CD14-positive monocyte (primary cell): ENCODE measurements around the gene ZNF440. TPM values are rescaled to one million over a fixed set of nuclear protein-coding genes. Genes with fewer than 3 reads are reported as not detected.
A peak's percentile ranks its signal among the peaks of the same experiment; 100 is the strongest.

Source experiments
- DNase-seq, 3 donors: peaks; one replicate each; pipeline ENCODE4 v3.0.0-alpha.2; 2011 to 2022
- H2AFZ ChIP-seq: 2 replicates; pipeline ENCODE4 v1.6.0; 2012; ENCODE audit warnings: mild to moderate bottlenecking, low read depth, low read length, inconsistent platforms; ENCODE audit not compliant: insufficient read depth, poor library complexity, severe bottlenecking
- H3K27ac ChIP-seq, 2 donors: 1 replicate in 1 of 2; 2 replicates in 1 of 2; pipeline ENCODE4 v1.5.1; 2012 to 2013; ENCODE audit warnings: low read length in 2 of 2, control low read depth in 1 of 2, inconsistent platforms in 1 of 2, low read depth in 1 of 2, mild to moderate bottlenecking in 1 of 2
- H3K27me3 ChIP-seq, 2 donors: one replicate each; pipeline versions ENCODE4 v1.6.0 to v1.6.1; 2011 to 2013; ENCODE audit warnings: low read length in 2 of 2; ENCODE audit not compliant: control insufficient read depth in 2 of 2, insufficient read depth in 2 of 2
- H3K36me3 ChIP-seq, 2 donors: replicated peaks in 1 of 2; 1 replicate in 1 of 2; 2 replicates in 1 of 2; pipeline versions ENCODE4 v1.5.1 to v1.6.1; 2012 to 2013; ENCODE audit warnings: low read length in 2 of 2, control low read depth in 1 of 2, inconsistent platforms in 1 of 2, mild to moderate bottlenecking in 1 of 2; ENCODE audit not compliant: insufficient read depth in 2 of 2, control insufficient read depth in 1 of 2
- H3K4me1 ChIP-seq, 2 donors: 1 replicate in 1 of 2; 2 replicates in 1 of 2; pipeline versions ENCODE4 v1.5.1 to v1.6.1; 2012 to 2013; ENCODE audit warnings: low read length in 2 of 2, control low read depth in 1 of 2, inconsistent platforms in 1 of 2, mild to moderate bottlenecking in 1 of 2, moderate library complexity in 1 of 2; ENCODE audit not compliant: insufficient read depth in 2 of 2, control insufficient read depth in 1 of 2
- H3K4me2 ChIP-seq: replicated peaks from 2 replicates; pipeline ENCODE3; 2012; ENCODE audit warnings: low read length, moderate library complexity, mild to moderate bottlenecking; ENCODE audit not compliant: poor library complexity, severe bottlenecking; ENCODE audit errors: extremely low read depth
- H3K4me3 ChIP-seq, 3 experiments: fragments of 200-600 bp in 1 of 3; sonication (generic) in 1 of 3; replicated peaks in 1 of 3; 1 replicate in 2 of 3; 2 replicates in 1 of 3; pipeline ENCODE4 v1.5.1; 2011 to 2013; ENCODE audit warnings: low read length in 3 of 3, mild to moderate bottlenecking in 3 of 3, control low read depth in 2 of 3, low read depth in 2 of 3, inconsistent platforms in 1 of 3, moderate library complexity in 1 of 3
- H3K79me2 ChIP-seq: 2 replicates; pipeline ENCODE4 v1.6.0; 2012; ENCODE audit warnings: mild to moderate bottlenecking, control low read depth, inconsistent platforms, low read length, moderate library complexity; ENCODE audit not compliant: insufficient read depth
- H3K9ac ChIP-seq: 2 replicates; pipeline ENCODE4 v1.6.0; 2017; ENCODE audit warnings: low read length, mild to moderate bottlenecking; ENCODE audit not compliant: insufficient read depth, poor library complexity, severe bottlenecking
- H3K9me3 ChIP-seq, 2 donors: replicated peaks in 1 of 2; 1 replicate in 1 of 2; 2 replicates in 1 of 2; pipeline versions ENCODE4 v1.5.1 to v1.6.1; 2012 to 2013; ENCODE audit warnings: low read length in 2 of 2, control low read depth in 1 of 2; ENCODE audit not compliant: control insufficient read depth in 1 of 2, insufficient read depth in 1 of 2
- H4K20me1 ChIP-seq: 2 replicates; pipeline ENCODE4 v1.6.0; 2012; ENCODE audit warnings: mild to moderate bottlenecking, low read length, control low read depth, moderate library complexity; ENCODE audit not compliant: insufficient read depth
- H3K27ac Mint-ChIP-seq, 7 donors: one replicate each; pipeline ENCODE4 v1.8.0; 2020; ENCODE audit warnings: mild to moderate bottlenecking in 7 of 7, mixed read lengths in 7 of 7, moderate library complexity in 6 of 7, inconsistent platforms in 2 of 7
- H3K27me3 Mint-ChIP-seq, 3 donors: one replicate each; pipeline ENCODE4 v1.8.0; 2021 to 2022; ENCODE audit warnings: low read depth in 3 of 3, mild to moderate bottlenecking in 3 of 3, mixed read lengths in 3 of 3, moderate library complexity in 3 of 3, inconsistent platforms in 1 of 3
- H3K36me3 Mint-ChIP-seq, 2 donors: one replicate each; pipeline ENCODE4 v1.8.0; 2020; ENCODE audit warnings: mixed read lengths in 2 of 2, inconsistent platforms in 1 of 2, mild to moderate bottlenecking in 1 of 2
- H3K4me1 Mint-ChIP-seq: one replicate; pipeline ENCODE4 v1.8.0; 2020; ENCODE audit warnings: mild to moderate bottlenecking, mixed read lengths
- H3K4me3 Mint-ChIP-seq, 2 donors: one replicate each; pipeline ENCODE4 v1.8.0; 2020; ENCODE audit warnings: mild to moderate bottlenecking in 2 of 2, mixed read lengths in 2 of 2, moderate library complexity in 1 of 2
- H3K9me3 Mint-ChIP-seq, 7 donors: one replicate each; pipeline ENCODE4 v1.8.0; 2020 to 2022; ENCODE audit warnings: mixed read lengths in 7 of 7, mild to moderate bottlenecking in 6 of 7, moderate library complexity in 6 of 7, inconsistent platforms in 2 of 7
- CTCF ChIP-seq: fragments of 200-600 bp; IDR thresholded peaks from one replicate; pipeline ENCODE4 v1.8.0; 2022; ENCODE audit warnings: antibody characterized with exemption, mild to moderate bottlenecking
- WGBS: methylation state at CpG from one replicate; pipeline ENCODE4 v1.1.5; 2013; ENCODE audit warnings: missing lambda C conversion rate; ENCODE audit not compliant: insufficient coverage; 5-methylcytosine and 5-hydroxymethylcytosine counted together
- intact Hi-C, 2 donors: fragments of 100-400 bp; cut with micrococcal nuclease; formaldehyde crosslinking; loops; one replicate each; pipeline versions ENCODE4 v1.15.0 to v1.15.1; 2023
- polyA plus RNA-seq, 3 donors: library from polyadenylated mRNA; depleted of rRNA in 1 of 3; unstranded in 2 of 3; stranded (reverse) in 1 of 3; fragments of 300-500 nt in 2 of 3; fragments of >200 nt in 1 of 3; fragmentation: Illumina TruSeq in 2 of 3; gene quantifications; 1 replicate in 2 of 3; 2 replicates in 1 of 3; pipeline ENCODE4 v1.2.3, GENCODE V29; 2012 to 2021

The ZNF440 gene
- polyA plus RNA-seq, 3 donors, result 2.4 to 4.1 (median 3.4) TPM

- no peaks in the 10 kb centered on the region for H3K4me1 ChIP-seq
- no peak overlapping the region for H3K4me2 ChIP-seq
- H3K36me3 Mint-ChIP-seq, result peaks cover 28 to 30% of the 10 kb centered on the region in 2 donors
- intact Hi-C loops, result no loop called here
- H3K36me3 ChIP-seq, result peaks cover 26 to 43% of the 10 kb centered on the region in 2 donors
- H3K9me3 ChIP-seq, result peaks cover 52 to 100% of the 10 kb centered on the region in 2 donors
- no peaks in the 10 kb centered on the region for H3K27me3 ChIP-seq
- H3K79me2 ChIP-seq, result no peaks in the 10 kb centered on the region
- peaks cover 0 to 3% (median 2%) of the 10 kb centered on the region in 3 donors for H3K27me3 Mint-ChIP-seq
- DNase-seq, result no peak
- H3K4me3 Mint-ChIP-seq, result no peak overlapping the region
- H3K4me3 ChIP-seq, result peak overlapping the region in 1 of 3 experiments; percentile 23
- H3K9me3 Mint-ChIP-seq, result peaks cover 55 to 93% (median 87%) of the 10 kb centered on the region in 7 donors
- H3K27ac Mint-ChIP-seq, result no peak overlapping the region
- no CpG with 5 or more reads among the region's 1 CpG for WGBS
- TF ChIP-seq CTCF, result no peak
- no peak overlapping the region for H3K9ac ChIP-seq
- H4K20me1 ChIP-seq, result no peaks in the 10 kb centered on the region
- H2AFZ ChIP-seq, result no peak overlapping the region
- no peaks in the 10 kb centered on the region for H3K4me1 Mint-ChIP-seq
- no peak overlapping the region for H3K27ac ChIP-seq
Observed at GRCh38 chr19:11783767-11784166, 30.3 kb upstream of the ZNF440 start.

GRCh38 chr19:11784356-11784755, 29.7 kb upstream of the ZNF440 start:
- Histone ChIP-seq H3K4me3 (peak overlapping the region in 1 of 3 experiments; percentile 23), H2AFZ (no peak overlapping the region), H4K20me1 (no peaks in the 10 kb centered on the region), H3K27ac (no peak overlapping the region), H3K9me3 (peaks cover 46 to 100% of the 10 kb centered on the region in 2 donors), H3K4me2 (no peak overlapping the region), H3K36me3 (peaks cover 21 to 37% of the 10 kb centered on the region in 2 donors), H3K79me2 (no peaks in the 10 kb centered on the region), H3K9ac (no peak overlapping the region), H3K27me3 (no peaks in the 10 kb centered on the region), H3K4me1 (no peaks in the 10 kb centered on the region)
- no peak overlapping the region for H3K27ac Mint-ChIP-seq
- H3K9me3 Mint-ChIP-seq, result peaks cover 61 to 93% (median 87%) of the 10 kb centered on the region in 7 donors
- no peaks in the 10 kb centered on the region for H3K4me1 Mint-ChIP-seq
- H3K27me3 Mint-ChIP-seq, result peaks cover 0 to 3% (median 2%) of the 10 kb centered on the region in 3 donors
- no peak for DNase-seq
- no peak overlapping the region for H3K4me3 Mint-ChIP-seq
- no CpG with 5 or more reads among the region's 3 CpGs for WGBS
- no peak for TF ChIP-seq CTCF
- peaks cover 22 to 25% of the 10 kb centered on the region in 2 donors for H3K36me3 Mint-ChIP-seq
- intact Hi-C loops, result no loop called here
